ENCODE results near the gene DOCK9. TPM values are rescaled to one million over a fixed set of nuclear protein-coding genes. Genes with fewer than 3 reads are reported as not detected.

Gene DOCK9
- total RNA-seq, 6 experiments from 2014 or later, result 21.8 to 30.5 (median 25.5) TPM

GRCh38 chr13:98807774-98808173 lies 170.1 kb downstream of the DOCK9 start:
- DNase-seq, result no peak
- Mint-ChIP-seq H3K27ac (no peak overlapping the region), H3K36me3 (ENCODE audit: low read depth) (peaks cover 27% of the 10 kb centered on the region), H3K27me3 (ENCODE audit: insufficient read depth) (no peaks in the 10 kb centered on the region), H3K4me1 (ENCODE audit: low read depth) (peaks cover 8% of the 10 kb centered on the region; the same call in 1 of the 2 replicates), H3K4me3 (no peak overlapping the region), H3K9me3 (no peaks in the 10 kb centered on the region)
- TF ChIP-seq CTCF (IDR thresholded peaks at IDR 0.05), result no peak

DNA sequence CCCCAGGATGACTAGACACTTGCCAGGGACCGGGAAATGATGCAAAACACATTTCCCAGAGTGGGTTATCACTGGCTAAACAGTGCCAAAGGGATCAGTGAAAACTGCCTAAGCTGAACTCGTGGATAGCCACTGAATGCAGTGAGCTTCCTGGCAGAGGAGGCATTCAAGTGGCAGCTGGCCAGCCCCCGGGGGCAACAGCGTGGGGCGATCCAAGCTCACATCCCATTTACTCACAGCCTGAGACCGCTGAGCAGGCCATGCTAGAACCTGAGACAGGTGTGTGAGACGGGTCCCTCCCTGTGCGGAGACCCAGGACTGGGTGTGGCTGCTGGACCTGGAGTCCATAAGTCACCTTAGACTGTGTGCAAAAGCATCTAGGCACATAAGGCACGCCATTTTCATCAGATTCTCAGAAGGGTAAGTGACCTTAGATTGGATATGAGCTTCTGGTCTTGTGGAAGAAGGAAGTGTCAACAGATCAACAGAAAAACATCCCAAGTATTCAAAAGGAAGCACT lies 173.5 kb downstream of the DOCK9 start:
- peaks cover 14% of the 10 kb centered on the region for H3K4me1 Mint-ChIP-seq (ENCODE audit: low read depth)
- no peaks in the 10 kb centered on the region for H3K27me3 Mint-ChIP-seq (ENCODE audit: insufficient read depth)
- peaks cover 18% of the 10 kb centered on the region; the same call in 1 of the 2 replicates for H3K36me3 Mint-ChIP-seq (ENCODE audit: low read depth)
- no peak for TF ChIP-seq CTCF (IDR thresholded peaks at IDR 0.05)
- H3K4me3 Mint-ChIP-seq, result no peak overlapping the region
- H3K9me3 Mint-ChIP-seq, result no peaks in the 10 kb centered on the region
- DNase-seq, result no peak
- no peak overlapping the region for H3K27ac Mint-ChIP-seq

GRCh38 chr13:98803921-98804320 lies 173.9 kb downstream of the DOCK9 start:
- H3K36me3 Mint-ChIP-seq (ENCODE audit: low read depth), result peaks cover 13% of the 10 kb centered on the region; the same call in 1 of the 2 replicates
- H3K4me3 Mint-ChIP-seq, result no peak overlapping the region
- no peaks in the 10 kb centered on the region for H3K9me3 Mint-ChIP-seq
- H3K27ac Mint-ChIP-seq, result no peak overlapping the region
- no peak for DNase-seq
- no peaks in the 10 kb centered on the region for H3K27me3 Mint-ChIP-seq (ENCODE audit: insufficient read depth)
- TF ChIP-seq CTCF (IDR thresholded peaks at IDR 0.05), result no peak
- H3K4me1 Mint-ChIP-seq (ENCODE audit: low read depth), result peaks cover 19% of the 10 kb centered on the region

DNA sequence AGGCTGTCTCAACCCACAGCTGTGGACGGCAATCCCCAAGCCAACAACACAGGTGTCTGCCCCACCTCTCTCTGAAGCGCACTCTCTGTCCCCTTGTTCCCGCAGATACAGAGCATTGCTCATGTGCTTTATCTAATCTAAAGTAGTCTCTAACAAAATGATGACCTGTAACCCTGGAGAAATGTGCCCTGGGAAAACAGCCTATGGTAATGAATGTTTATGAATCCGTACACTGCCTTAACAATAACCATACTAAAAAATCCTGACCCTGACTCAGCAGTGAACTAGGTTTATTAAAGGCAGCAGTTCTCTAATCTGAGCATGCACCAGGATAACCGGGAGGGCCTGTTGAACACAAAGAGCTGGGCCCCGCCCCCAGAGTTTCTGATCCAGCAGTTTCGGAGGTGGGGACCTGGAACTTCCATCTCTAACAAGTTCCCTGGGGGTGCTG lies 174.7 kb downstream of the DOCK9 start:
- H3K27me3 Mint-ChIP-seq (ENCODE audit: insufficient read depth), result no peaks in the 10 kb centered on the region
- no peak overlapping the region for H3K27ac Mint-ChIP-seq
- peaks cover 11% of the 10 kb centered on the region; the same call in 1 of the 2 replicates for H3K36me3 Mint-ChIP-seq (ENCODE audit: low read depth)
- H3K4me1 Mint-ChIP-seq (ENCODE audit: low read depth), result peaks cover 27% of the 10 kb centered on the region
- H3K9me3 Mint-ChIP-seq, result no peaks in the 10 kb centered on the region
- DNase-seq, result no peak
- no peak for TF ChIP-seq CTCF (IDR thresholded peaks at IDR 0.05)
- H3K4me3 Mint-ChIP-seq, result no peak overlapping the region

DNA sequence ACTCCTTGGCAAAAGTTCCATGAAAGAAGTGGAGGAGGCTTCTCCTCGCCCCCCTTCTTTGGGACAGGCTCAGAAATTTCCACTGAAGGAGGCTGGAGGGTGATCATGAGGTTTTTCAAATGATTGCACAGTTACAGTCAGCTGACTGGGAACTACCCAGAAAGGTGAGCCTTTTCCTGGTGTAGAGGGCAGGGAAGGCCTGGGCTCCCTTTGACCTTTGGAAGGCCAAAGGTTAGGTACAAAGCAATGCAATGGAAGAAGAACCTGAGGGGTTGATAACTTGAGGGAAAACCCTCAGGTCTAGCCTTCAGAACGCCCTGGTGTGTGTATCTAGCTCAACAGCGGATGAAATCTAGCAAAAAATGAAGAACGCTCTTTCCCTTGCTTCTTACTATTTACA lies 175.3 kb downstream of the DOCK9 start:
- no peaks in the 10 kb centered on the region for H3K9me3 Mint-ChIP-seq
- no peak overlapping the region for H3K4me3 Mint-ChIP-seq

More for the DNA sequence above, 175.3 kb downstream of the DOCK9 start:
- peaks cover 32% of the 10 kb centered on the region for H3K4me1 Mint-ChIP-seq (ENCODE audit: low read depth)
- no peak for TF ChIP-seq CTCF (IDR thresholded peaks at IDR 0.05)
- H3K36me3 Mint-ChIP-seq (ENCODE audit: low read depth), result peaks cover 16% of the 10 kb centered on the region; the same call in 1 of the 2 replicates
- no peak overlapping the region for H3K27ac Mint-ChIP-seq
- H3K27me3 Mint-ChIP-seq (ENCODE audit: insufficient read depth), result no peaks in the 10 kb centered on the region
- no peak for DNase-seq

Data from HFFc6 (cell line).